A549 (cell line): ENCODE results near the gene TPBG. TPM values are rescaled to one million over a fixed set of nuclear protein-coding genes. Genes with fewer than 3 reads are reported as not detected.
"Not testable (repeated sequence)": the region's sequence is repeated elsewhere in the genome, so short reads cannot be mapped to it uniquely, and the experiment has no call there.

Source experiments
- ATAC-seq, 2 experiments: fragments of 200-7000 bp in 1 of 2; fragments of >200 bp in 1 of 2; cut with Nextera tagmentation in 1 of 2; cut with Tn5 transposase in 1 of 2; 3 replicates each; pipeline versions ENCODE4 v1.8.0 to v1.9.1; 2018 to 2020; ENCODE audit warnings: mild to moderate bottlenecking in 1 of 2, moderate library complexity in 1 of 2
- CTCF ChIA-PET: fragments of 300-600 bp; sonication (Branson Sonifier 250); formaldehyde crosslinking; extraction: SDS; loops from one replicate; lab custom pipeline; 2021; ENCODE audit warnings: antibody characterized with exemption, inconsistent platforms; lab: Yijun Ruan, JAX
- POLR2A ChIA-PET: fragments of 350-600 bp; formaldehyde crosslinking; extraction: SDS; loops from one replicate; lab custom pipeline; 2021; ENCODE audit warnings: antibody characterized with exemption, inconsistent platforms; lab: Yijun Ruan, JAX
- DNase-seq, 2 experiments: peaks; one replicate each; pipeline versions ENCODE4 v3.0.0 to v3.0.0-alpha.2; 2011 to 2016; ENCODE audit warnings: low read depth in 1 of 2, low spot score in 1 of 2
- FAIRE-seq: peaks from 2 replicates; lab custom pipeline; 2011; peaks lifted over from hg19 to GRCh38; lab: Jason Lieb, UNC
- H3K27ac ChIP-seq, 2 experiments: fragments of >200 bp; sonication (Bioruptor Twin); formaldehyde crosslinking; 3 replicates each; pipeline ENCODE4 v1.5.1; 2016 to 2017
- H3K4me1 ChIP-seq: fragments of >200 bp; sonication (Bioruptor Twin); formaldehyde crosslinking; 3 replicates; pipeline ENCODE4 v1.6.1; 2016
- H3K4me2 ChIP-seq: fragments of >200 bp; sonication (Bioruptor Twin); formaldehyde crosslinking; 3 replicates; pipeline ENCODE4 v1.6.1; 2016
- H3K4me3 ChIP-seq: fragments of >200 bp; sonication (Bioruptor Twin); formaldehyde crosslinking; 3 replicates; pipeline ENCODE4 v1.5.1; 2016
- H3K9me3 ChIP-seq: fragments of >200 bp; sonication (Bioruptor Twin); formaldehyde crosslinking; 3 replicates; pipeline ENCODE4 v1.6.1; 2016
- EHMT2 ChIP-seq: fragments of 200-600 bp; sonication (generic); IDR thresholded peaks from 2 replicates; pipeline ENCODE4 v1.6.1; 2016; ENCODE audit warnings: antibody characterized with exemption, low read depth, mild to moderate bottlenecking, moderate library complexity
- ESRRA ChIP-seq: fragments of 150-350 bp; IDR thresholded peaks from 2 replicates; pipeline ENCODE4 v1.6.1; 2014; ENCODE audit warnings: mild to moderate bottlenecking, low read length, borderline replicate concordance
- FOXS1 ChIP-seq: fragments of 250-450 bp; sonication (Bioruptor Pico); IDR thresholded peaks from 2 replicates; pipeline ENCODE4 v1.5.0; 2020; ENCODE audit warnings: mild to moderate bottlenecking, moderate library complexity
- HEYL ChIP-seq: fragments of 250-450 bp; sonication (Bioruptor Pico); IDR thresholded peaks from 2 replicates; pipeline ENCODE4 v1.8.0; 2021; ENCODE audit warnings: mild to moderate bottlenecking, moderate library complexity
- JUN ChIP-seq, 2 experiments: fragments of >200 bp; sonication (Bioruptor Twin); formaldehyde crosslinking; IDR thresholded peaks; 2 replicates in 1 of 2; 3 replicates in 1 of 2; pipeline ENCODE4 v1.6.1; 2016 to 2017
- KDM5A ChIP-seq: fragments of 200-600 bp; sonication (generic); IDR thresholded peaks from 2 replicates; pipeline ENCODE4 v1.6.1; 2016; ENCODE audit warnings: antibody characterized with exemption, mild to moderate bottlenecking
- MAFK ChIP-seq: fragments of 450-650 bp; IDR thresholded peaks from 2 replicates; pipeline ENCODE4 v1.6.1; 2014; ENCODE audit not compliant: partially characterized antibody
- NPAS2 ChIP-seq: fragments of 250-450 bp; sonication (Bioruptor Pico); IDR thresholded peaks from 2 replicates; pipeline ENCODE4 v1.8.0; 2022; ENCODE audit warnings: mild to moderate bottlenecking, moderate library complexity, borderline replicate concordance
- NR3C1 ChIP-seq: fragments of >200 bp; sonication (Bioruptor Twin); formaldehyde crosslinking; IDR thresholded peaks from 3 replicates; pipeline ENCODE4 v1.6.1; 2017
- POLR2A ChIP-seq: IDR thresholded peaks from 2 replicates; pipeline ENCODE4 v1.6.1; 2012; ENCODE audit warnings: mild to moderate bottlenecking, low read length
- POLR2AphosphoS2 ChIP-seq: conservative IDR thresholded peaks from 2 replicates; pipeline ENCODE4 v1.6.1; 2012; ENCODE audit warnings: low read length, improper control_type of control experiment, inconsistent platforms
- RARB ChIP-seq: fragments of 250-450 bp; sonication (Bioruptor Pico); IDR thresholded peaks from 2 replicates; pipeline ENCODE4 v1.8.0; 2021; ENCODE audit warnings: mild to moderate bottlenecking, moderate library complexity
- RCOR1 ChIP-seq: fragments of 150-350 bp; IDR thresholded peaks from 2 replicates; pipeline ENCODE4 v1.6.1; 2014; ENCODE audit warnings: antibody characterized with exemption, low read length, low read depth
- REST ChIP-seq: fragments of 200-600 bp; sonication (generic); IDR thresholded peaks from 2 replicates; pipeline ENCODE4 v1.6.1; 2016; ENCODE audit warnings: antibody characterized with exemption, mild to moderate bottlenecking, moderate library complexity
- SREBF2 ChIP-seq: fragments of 450-650 bp; IDR thresholded peaks from 2 replicates; pipeline ENCODE4 v1.6.1; 2014; ENCODE audit warnings: mild to moderate bottlenecking, moderate library complexity
- TFCP2L1 ChIP-seq: fragments of 250-450 bp; sonication (Bioruptor Pico); IDR thresholded peaks from 2 replicates; pipeline ENCODE4 v1.5.0; 2021; ENCODE audit warnings: mild to moderate bottlenecking
- TP53 ChIP-seq: fragments of 250-450 bp; sonication (Bioruptor Pico); IDR thresholded peaks from 2 replicates; pipeline ENCODE4 v1.5.0; 2021; ENCODE audit warnings: mild to moderate bottlenecking, moderate library complexity
- ZFP36 ChIP-seq: fragments of 450-650 bp; IDR thresholded peaks from 2 replicates; pipeline ENCODE4 v1.6.1; 2014; ENCODE audit warnings: borderline replicate concordance; ENCODE audit not compliant: partially characterized antibody
- WGBS: methylation state at CpG from one replicate; pipeline ENCODE4 v1.1.6; 2017; ENCODE audit errors: missing lambda C conversion rate; 5-methylcytosine and 5-hydroxymethylcytosine counted together
- polyA plus RNA-seq, 4 experiments: library from polyadenylated mRNA; depleted of rRNA in 3 of 4; stranded (reverse); fragments of >200 nt; fragmentation: RNase III in 1 of 4; extraction: RNeasy Plus Mini Kit Qiagen cat#74134 plus additional on column Dnase treatment in 1 of 4; gene quantifications; 2 replicates in 3 of 4; 3 replicates in 1 of 4; pipeline ENCODE4 v1.2.3, GENCODE V29; 2011 to 2017
- TF ChIP-seq, protein P1 (sequence below): fragments of >200 bp; sonication (Bioruptor Twin); formaldehyde crosslinking; IDR thresholded peaks from 3 replicates; pipeline ENCODE4 v1.5.1; 2016

TPBG gene
- polyA plus RNA-seq, 2 of the 4 experiments (the other 2 are of a cell fraction) = 33.2 to 47.1 TPM

GRCh38 chr6:82385546-82385945 lies 21.9 kb downstream of the TPBG start (continued):
- TF ChIP-seq POLR2AphosphoS2 = no peak
- TF ChIP-seq RARB = no peak
- TF ChIP-seq REST = no peak
- no peak for TF ChIP-seq FOXS1 (CRISPR knock-in tag)
- TF ChIP-seq, all 56 proteins: peak for 0

- Histone ChIP-seq H3K9me3 (no peaks in the 10 kb centered on the region), H3K4me2 (no peak overlapping the region), H3K4me3 (no peak overlapping the region), H3K27ac (no peak overlapping the region), H3K4me1 (peaks cover 6% of the 10 kb centered on the region; the same call in 2 of the 3 replicates)
- no peak for ATAC-seq
- 93% methylated on average over 2 of the region's 2 CpGs for WGBS
- no peak for DNase-seq
- ChIA-PET CTCF (no interaction called here), POLR2A (no interaction called here)
- FAIRE-seq = no peak
- TF ChIP-seq KDM5A (no peak), TP53 (no peak), JUN (IDR thresholded peaks at IDR 0.05) (no peak), SREBF2 (no peak), ZFP36 (no peak), MAFK (no peak), NR3C1 (no peak), NPAS2 (CRISPR knock-in tag) (no peak), EHMT2 (no peak), RCOR1 (no peak), HEYL (CRISPR knock-in tag) (no peak), POLR2A (no peak), TFCP2L1 (CRISPR knock-in tag) (no peak), ESRRA (no peak)
- TF ChIP-seq, protein P1, sequence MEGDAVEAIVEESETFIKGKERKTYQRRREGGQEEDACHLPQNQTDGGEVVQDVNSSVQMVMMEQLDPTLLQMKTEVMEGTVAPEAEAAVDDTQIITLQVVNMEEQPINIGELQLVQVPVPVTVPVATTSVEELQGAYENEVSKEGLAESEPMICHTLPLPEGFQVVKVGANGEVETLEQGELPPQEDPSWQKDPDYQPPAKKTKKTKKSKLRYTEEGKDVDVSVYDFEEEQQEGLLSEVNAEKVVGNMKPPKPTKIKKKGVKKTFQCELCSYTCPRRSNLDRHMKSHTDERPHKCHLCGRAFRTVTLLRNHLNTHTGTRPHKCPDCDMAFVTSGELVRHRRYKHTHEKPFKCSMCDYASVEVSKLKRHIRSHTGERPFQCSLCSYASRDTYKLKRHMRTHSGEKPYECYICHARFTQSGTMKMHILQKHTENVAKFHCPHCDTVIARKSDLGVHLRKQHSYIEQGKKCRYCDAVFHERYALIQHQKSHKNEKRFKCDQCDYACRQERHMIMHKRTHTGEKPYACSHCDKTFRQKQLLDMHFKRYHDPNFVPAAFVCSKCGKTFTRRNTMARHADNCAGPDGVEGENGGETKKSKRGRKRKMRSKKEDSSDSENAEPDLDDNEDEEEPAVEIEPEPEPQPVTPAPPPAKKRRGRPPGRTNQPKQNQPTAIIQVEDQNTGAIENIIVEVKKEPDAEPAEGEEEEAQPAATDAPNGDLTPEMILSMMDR = no peak
These were observed 22.3 kb downstream of the TPBG start for GRCh38 chr6:82385961-82386360.

DNA sequence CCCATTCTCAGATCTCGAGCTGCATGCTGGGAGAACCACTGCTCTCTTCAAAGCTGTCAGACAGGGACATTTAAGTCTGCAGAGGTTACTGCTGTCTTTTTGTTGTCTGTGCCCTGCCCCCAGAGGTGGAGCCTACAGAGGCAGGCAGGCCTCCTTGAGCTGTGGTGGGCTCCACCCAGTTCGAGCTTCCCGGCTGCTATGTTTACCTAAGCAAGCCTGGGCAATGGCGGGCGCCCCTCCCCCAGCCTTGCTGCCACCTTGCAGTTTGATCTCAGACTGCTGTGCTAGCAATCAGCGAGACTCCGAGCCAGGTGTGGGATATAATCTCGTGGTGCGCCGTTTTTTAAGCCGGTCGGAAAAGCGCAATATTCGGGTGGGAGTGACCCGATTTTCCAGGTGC lies 31.2 kb downstream of the TPBG start:
- WGBS = 84% methylated on average over 12 of the region's 15 CpGs
- H3K9me3 ChIP-seq, ATAC-seq, H3K4me3 ChIP-seq, H3K27ac ChIP-seq, FAIRE-seq, POLR2A ChIA-PET, DNase-seq, H3K4me2 ChIP-seq: not testable (repeated sequence)
- CTCF ChIA-PET = interaction anchor here (1.2 kb wide), 1 partner anchor 32 kb away, joined by 4 read pairs; no protein-coding TSS in a partner anchor
- peaks cover 34% of the 10 kb centered on the region for H3K4me1 ChIP-seq
